ENCODE data around the gene GREM2.

Gene GREM2

DNA sequence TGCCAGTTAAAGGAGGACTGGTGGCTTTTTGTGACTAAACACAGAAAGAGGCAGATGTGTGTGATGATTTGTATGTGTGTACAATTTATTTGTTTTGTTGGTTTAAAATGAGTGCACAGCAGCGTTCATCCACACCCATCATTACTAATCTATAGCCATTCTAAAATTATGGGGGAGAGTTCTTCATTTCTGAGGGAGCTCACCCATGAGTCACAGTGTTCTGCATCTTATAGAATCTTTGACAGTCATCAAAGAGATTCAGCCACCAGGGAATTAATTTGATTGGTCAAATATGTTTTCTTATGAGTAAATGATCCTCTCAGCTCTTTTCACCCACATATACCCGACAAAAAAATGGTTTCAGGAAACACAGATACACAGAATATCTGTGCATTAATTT is 147.9 kb downstream of the GREM2 start:
- in situ Hi-C loops (cut with HindIII; ENCODE audit: low sequenced_read_pairs) = loop anchor here (5.0 kb wide), 1 partner anchor 103 kb away; no protein-coding TSS in a partner anchor

DNA sequence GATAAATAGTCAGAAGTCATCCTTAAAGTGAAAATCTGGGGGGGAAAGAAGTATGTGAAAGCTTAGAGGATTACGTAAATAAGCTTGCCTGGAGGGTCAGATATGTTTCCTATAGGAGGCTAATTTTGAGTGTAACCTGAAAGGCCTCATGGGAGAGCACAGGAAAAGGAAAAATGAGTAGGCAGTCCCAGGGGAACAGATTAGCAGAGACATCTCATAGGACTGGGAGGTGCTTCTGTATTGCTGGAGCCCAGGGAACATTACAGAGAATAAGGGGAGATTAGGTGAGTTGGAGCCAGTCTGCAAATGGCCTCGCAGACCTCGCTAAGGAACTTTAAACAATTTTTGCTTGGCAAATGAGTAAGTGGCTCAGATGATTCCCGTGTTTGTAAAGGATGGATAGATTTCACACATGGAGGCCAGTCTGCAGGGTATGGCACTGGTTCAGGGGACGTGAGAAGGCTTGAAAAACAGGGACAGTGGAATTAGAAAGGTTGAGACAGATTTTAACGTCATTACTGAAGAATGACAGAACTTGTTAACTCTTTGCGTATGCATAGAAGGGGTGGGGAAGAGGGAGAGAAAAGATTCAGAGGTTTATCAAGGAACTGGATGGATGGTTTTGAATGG is 149.1 kb downstream of the GREM2 start:
- in situ Hi-C loops (cut with HindIII; ENCODE audit: low sequenced_read_pairs) = loop anchor here (5.0 kb wide), 1 partner anchor 104 kb away; no protein-coding TSS in a partner anchor

DNA sequence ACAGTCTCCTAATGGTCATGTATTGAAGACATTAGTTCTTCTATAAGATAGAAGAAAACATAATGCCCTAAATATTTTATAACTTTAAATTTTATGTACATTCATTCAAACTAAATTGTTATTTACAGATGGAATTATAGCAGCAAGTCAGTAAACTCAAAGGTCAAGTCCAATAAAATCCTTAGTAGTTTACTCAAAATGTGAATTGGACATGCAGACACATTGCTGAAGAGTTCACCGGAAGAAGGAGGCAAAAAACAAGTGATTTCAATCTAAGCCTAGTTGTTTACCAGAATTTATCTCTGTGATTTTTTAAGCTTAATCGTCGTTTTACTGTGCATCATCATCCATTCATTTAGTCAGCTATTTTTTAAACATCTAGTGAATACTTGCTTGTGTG is 149.7 kb downstream of the GREM2 start:
- in situ Hi-C loops (cut with HindIII; ENCODE audit: low sequenced_read_pairs) = loop anchor here (5.0 kb wide), 1 partner anchor 105 kb away; no protein-coding TSS in a partner anchor

DNA sequence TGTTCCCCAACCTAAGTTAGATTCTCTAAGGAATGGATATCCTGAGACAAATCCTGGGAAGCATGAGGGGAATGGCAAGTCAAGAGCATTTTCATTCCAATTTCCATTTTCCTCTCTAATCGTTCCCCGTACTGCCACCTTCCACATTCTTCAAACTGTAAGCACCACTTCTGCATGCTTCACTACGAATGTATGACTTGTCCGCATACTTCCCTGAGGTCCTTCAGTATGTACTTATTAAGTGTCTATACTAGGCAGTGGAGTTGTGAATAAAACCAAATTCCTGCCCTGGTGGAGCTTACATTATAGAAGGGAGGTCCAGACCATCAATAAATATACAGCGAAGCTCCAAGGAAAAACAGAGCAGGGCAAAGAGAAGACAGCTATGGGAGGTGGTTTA is 154.8 kb downstream of the GREM2 start:
- in situ Hi-C loops (cut with HindIII; ENCODE audit: low sequenced_read_pairs) = loop anchor here (5.0 kb wide), 1 partner anchor 35 kb away; no protein-coding TSS in a partner anchor

DNA sequence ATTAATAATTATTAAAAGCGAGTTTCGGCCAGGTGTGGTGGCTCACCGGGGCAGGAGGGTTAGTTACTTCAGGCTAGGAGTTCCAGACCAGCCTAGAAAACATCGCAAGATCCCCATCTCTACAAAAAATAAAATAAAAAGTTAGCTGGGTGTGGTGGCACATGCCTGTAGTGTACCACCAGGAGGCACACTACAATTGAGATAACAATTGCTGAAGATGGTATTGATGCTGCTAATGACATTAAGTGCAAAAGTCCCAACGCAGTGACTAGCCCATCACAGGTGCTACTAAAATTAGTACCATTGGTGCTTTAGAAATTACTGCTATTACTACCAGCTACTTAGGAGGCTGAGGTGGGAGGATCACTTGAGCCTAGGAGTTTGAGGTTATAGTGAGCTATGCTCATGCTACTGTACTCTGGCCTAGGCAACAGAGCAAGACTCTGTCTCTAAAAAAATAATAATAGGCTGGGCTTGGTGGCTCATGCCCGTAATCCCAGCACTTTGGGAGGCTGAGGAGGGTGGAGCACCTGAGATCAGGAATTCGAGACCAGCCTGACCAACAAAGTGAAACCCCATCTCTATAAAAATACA is 156.6 kb downstream of the GREM2 start:
- in situ Hi-C loops (cut with HindIII; ENCODE audit: low sequenced_read_pairs) = loop anchor here (5.0 kb wide), 1 partner anchor 37 kb away; no protein-coding TSS in a partner anchor

DNA sequence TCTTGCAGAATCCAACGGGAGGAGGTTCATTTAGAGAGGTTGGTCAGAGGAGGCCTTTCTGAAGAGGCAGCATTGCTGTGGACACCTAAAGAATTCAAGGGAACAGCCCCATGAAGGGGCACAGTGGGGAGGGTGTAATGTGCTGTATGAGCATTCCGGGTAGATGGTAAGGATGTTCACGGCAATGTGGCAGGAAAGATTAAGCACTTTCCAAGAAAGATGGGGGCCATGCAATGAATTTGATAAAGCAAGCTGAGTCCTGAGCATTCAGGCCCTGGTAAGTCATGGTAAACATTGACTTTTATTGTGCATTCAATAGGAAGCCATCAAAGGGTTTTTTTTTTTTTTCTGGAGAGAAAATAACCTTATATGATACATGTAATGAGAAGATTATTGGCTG is 166.6 kb downstream of the GREM2 start:
- in situ Hi-C loops (cut with HindIII; ENCODE audit: low sequenced_read_pairs) = no loop called here

DNA sequence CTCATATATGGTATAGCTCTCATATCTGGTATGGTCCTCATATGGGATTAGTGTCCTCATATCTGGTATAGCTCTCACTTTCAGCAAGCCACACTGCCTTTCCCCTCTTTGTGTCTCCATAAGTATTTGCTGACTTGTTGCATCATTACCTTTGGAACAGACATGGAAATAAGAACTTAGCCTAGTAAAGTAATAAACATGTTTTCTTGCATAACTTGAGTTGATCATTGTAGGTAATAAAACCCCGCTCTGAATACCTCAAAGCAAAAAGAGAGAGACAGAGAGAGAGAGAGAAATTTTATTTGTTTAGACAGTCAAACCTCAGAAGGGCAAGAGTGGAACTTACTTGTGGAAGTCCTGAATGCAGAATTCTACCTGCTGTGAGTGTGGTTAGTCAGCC is 170.3 kb downstream of the GREM2 start:
- in situ Hi-C loops (cut with HindIII; ENCODE audit: low sequenced_read_pairs) = no loop called here

Data from endothelial cell of hepatic sinusoid (primary cell).